Fibroblast of skin of right quadriceps (primary cell): ENCODE measurements around the gene CRYBB1.

Experiments used
- DNase-seq: peaks from one replicate; pipeline ENCODE4 v3.0.0-alpha.2; 2013

The CRYBB1 gene

DNA sequence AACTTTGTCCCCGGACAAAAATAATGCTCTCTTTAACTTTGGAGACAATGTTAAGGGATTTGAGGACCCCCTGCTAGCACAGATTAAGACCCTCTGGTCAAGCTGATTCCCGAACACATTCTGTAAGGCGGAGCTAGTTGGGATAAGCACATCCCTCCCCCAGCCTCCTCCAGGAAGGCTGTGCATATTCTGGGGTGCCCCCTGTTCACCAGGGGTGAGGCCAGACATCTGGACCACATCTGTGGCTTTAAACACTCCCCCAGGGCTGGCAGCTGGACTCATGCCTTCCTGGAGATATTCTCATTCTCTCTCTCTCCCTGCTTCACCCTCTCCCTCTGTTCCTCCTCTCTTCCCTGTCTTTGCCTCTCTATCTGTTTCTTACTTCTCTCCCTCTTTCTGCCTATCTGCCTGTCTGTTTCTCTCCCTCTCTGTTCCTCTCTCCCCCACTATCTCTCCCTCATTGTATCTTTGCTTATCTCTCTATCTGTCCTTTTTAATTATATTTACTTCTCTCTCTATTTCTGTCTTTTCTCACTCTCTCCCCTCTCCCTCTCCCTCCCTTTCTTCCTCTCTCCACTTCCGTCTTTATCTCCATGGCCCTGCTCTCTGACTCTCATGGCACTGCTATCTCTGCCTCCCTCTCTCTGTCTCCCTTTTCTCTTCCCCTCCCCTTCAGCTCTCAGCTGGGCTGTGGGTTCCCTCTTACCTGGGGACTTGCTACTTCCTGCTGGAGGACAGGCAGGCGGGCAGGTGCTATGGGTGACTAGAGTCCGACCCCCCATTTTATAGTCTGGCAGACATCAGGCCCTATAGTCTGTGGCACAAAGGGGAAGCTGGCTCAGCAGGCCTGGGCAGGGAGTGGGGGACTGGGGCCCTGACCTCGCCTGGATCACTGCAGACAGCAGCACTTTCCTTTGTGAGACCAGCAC, at the start of gene CRYBB1:
TSS of gene CRYBB1 (minus strand) at position 757 of the 929 bp plus-strand sequence. CDS start 1,708 bp downstream, outside the sequence.
- no peak for DNase-seq

DNA sequence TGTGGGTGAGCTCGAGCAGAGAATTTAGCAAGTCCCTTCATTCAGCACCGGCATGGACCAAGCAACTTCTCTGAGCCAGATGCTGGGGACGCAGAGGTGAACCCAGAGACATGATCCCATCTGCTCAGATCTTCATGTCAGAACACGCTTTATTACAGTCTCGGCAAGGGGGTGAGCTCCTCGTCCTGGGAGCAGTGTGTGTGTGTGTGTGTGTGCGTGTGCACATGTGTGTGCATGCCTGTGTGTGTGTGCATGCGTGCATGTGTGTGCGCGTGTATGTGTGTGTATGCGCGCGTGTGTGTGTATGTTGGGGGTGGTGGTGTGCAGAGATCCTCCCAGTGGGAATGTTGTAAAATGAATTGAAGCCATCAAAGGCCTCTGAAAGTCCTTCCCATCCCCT, 49.3 kb upstream of the CRYBB1 start:
- no peak for DNase-seq

DNA sequence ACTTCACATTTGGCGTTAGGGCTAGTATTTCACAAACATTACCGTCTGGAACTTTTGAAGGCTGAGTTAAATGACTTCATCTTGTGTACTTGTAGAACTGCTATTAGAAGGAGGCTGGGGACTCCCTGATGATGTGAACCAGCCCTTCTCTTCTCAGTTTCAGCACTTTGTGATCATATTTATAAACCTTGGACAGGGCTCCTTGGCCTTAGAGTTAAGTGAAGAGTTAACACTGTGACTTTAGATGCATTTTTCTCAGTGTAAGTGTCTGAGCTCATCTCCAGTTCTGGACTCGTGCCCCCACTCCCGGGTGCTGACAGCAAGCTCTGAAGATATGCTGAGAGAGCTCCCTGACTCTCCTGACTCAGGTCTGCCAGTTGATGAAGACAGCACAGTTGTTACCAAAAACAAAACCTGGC, 48.0 kb upstream of the CRYBB1 start:
- DNase-seq: peak; percentile 65

DNA sequence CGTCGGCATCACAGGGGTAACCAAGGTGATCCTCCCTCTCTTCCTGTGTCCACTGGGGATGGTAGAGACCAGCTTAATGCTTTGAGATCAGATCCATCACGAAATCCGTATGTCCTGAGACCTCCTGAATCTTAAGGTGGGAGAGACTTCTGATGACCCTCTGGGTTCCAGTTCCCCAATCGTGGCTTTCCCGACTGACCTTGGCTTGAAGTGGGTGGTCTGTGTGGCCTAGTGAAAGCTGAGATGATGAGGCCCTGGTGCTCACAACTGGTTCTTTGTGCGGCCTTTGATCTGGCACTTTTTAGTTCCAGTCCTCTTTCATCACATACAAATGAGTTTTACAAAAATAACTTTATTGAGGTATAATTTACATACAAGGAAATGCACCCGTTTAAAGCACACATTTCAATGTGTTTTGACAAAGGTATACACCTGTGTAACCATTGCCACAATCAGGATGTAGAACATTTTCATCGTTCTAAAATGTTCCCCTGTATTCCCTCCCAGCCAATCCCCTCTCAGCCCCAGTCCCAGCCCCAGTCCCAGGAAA, 45.6 kb upstream of the CRYBB1 start:
- no peak for DNase-seq

DNA sequence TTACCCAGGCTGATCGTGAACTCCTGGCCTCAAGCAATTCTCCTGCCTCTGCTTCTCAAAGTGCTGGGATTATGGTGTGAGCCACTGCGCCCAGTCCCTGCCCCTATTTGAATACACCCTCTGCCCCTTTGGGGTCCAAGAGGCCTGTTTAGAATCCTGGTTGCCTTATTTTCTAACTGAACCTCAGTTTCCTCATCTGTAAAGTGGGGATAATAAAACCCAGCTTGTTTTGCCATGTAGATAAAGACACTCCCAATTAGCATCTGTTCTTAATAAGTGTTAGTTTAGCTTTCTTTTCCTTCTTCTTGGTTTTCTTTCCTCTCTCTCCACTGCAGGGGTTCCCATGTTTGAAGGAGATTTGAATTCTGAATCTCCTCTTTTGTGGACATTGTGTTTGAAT, 44.3 kb upstream of the CRYBB1 start:
- DNase-seq: no peak

DNA sequence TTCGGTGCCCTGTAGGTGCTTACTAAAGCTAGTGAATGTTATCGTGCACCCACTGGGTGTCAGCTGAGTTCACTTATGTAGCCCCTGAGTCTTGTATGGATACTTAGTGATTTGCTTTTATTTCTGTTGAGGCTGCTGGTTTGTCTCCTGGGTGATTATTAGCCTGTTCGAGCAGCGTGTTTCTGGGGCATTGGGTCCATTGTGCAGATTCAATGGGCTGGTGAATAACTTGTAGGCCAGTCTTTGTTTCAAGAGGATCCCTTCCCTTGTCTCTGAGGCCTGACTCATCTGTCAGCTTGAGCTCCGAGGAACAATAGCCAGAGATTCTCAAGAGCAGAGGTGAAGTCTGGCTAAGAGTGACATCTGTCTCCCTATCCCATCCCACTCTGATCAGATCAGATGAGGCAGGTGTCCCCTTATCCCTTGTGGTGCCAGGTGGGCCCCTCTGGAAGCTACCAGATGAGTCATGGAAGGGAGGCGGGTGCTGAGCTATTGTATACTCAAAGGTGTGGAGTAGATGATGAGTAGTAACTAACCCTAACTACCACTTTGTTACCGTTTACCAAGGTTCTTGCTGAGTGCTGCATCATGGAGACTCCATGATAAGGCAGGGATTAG, 43.2 kb upstream of the CRYBB1 start:
- DNase-seq: no peak

DNA sequence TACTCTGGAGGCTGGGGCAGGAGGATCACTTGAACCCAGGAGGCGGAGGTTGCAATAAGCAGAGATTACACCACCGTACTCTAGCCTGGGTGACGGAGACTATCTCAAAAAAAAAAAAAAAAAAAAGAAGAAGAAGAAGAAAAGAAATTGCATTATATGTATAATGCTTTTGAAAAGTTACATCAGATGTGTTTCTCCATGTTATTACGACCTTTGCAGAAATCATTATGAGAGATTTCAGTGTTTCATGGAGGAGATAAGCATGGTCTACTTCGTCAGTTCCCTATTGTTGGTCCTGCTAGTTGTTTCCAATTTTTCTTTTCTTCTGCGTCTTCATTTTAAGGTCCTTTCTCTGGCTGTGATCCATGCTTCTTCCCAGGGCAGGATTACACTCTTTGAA, 42.5 kb upstream of the CRYBB1 start:
- DNase-seq: no peak

DNA sequence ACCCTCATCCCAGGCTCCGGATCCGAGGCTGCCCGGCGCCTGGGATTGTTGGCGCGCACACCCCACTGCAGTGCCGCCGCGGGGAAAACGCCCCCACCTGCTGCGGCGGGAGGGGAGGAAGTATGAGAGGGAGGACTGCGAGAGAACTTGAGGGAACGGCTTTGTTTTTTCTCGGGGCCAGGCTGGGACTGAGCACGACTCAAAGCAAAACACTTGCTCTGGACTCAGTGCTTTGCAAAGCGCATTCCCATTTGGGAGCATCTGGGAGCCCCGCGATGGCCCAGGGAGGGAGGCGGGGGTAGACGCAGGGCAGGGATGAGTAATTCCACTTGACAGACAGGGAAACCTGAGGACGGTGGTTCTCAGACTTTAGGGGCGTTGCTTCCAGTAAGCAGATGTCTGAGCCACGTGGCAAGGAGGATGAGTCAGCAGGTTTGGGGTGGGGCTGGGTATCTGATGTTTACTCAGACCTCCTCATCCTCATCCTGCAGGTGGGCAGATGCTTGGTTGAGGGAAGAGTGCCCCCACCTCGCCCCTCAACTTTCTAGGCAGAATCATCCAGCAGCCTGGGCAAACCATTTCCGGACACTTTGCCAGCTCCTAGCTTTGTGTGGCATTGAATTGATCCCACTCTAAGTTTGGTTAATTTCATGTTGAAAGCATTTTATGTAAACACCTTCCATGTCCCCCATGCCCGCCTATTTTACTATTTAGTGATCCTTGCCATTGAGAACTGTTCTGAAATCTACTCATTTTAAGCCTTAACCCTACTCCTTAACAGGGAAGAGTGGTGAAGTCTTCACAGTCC, 41.0 kb upstream of the CRYBB1 start:
- peak; percentile 93 for DNase-seq

DNA sequence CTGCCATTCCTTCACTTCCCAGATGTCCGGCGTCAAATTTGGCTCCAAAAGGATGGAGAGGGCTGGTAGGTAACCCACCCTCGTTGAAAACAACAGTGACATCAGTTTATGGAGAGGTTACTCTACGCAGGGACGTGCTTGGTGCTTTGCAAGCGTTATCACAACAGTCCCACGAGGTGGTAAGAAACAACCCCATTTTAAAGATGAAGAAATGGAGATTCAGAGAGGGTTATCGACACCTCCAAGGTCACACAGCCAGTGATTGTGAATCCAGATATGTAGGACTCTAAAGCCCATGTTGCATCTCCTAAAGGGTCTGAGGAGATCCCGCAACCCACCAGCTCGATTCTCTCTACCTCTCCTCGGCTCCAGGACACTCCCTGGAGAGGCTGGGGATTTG, 40.3 kb upstream of the CRYBB1 start:
- DNase-seq: no peak

DNA sequence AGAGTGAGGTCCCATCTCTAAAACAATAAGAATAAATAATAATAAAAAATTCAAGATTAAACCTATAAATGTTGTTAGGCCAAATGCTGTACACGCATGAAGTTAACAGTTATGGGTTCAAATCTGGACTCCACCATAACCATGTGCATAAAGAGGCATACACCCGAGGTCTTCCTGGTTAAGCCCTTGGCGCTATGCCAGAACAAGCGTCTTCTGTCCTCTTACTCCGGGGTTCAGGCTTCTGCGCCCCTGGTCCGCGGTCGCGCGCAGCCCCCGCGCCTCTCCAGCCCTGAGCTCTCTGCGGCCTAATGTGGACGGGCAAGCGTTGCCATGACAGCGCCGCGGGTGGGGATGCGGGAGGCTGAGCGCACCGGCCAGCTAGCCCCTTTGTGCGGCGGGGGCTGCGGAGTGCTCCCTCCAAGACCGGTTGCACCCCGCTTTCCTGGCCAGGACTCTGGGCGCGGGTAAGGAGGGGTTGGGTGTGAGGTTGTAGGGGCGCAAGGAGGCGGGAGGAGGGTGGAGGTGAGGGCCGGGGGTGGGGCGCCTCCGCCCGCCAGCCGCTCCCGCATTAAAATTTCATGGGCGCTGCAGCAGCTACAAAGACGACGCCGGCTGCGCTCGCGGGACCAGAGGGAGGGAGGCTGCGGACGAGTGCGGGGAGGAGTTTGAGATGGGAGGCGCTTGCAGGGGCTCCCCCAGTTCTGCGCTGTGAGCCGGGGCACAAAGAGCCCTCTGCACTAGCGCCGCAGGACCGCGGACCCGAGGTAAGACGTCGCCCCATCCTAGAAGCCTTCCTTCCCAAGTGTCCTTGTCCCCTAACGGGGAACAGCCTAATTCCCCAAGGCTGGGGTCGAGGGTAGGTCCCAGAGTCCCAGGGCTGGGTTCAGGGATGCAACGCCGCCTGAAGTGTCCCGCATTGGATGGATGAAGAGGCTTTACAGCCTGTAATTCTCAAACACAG, 39.3 kb upstream of the CRYBB1 start, which contains the start of gene MIAT:
TSS of gene MIAT (plus strand) at position 698 of the 961 bp plus-strand sequence.
- DNase-seq: no peak

DNA sequence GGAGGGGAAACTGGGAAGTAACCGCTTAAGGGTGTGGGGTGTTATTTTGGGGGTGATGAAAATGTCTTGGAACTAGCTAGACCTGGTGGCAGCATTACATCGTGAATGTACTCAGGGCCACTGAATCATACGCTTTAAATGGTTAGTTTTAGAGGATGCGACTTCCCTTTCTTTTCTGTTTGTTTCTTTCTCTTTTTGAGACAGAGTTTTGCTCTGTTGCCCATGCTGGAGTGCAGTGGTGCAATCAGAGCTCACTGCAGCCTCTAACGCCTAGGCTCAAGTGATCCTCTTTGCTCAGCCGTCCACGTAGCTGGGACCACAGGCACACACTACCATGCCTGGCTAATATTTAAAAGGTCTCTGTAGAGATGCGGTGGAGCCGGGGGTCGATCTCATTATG, 34.0 kb upstream of the CRYBB1 start:
- no peak for DNase-seq

DNA sequence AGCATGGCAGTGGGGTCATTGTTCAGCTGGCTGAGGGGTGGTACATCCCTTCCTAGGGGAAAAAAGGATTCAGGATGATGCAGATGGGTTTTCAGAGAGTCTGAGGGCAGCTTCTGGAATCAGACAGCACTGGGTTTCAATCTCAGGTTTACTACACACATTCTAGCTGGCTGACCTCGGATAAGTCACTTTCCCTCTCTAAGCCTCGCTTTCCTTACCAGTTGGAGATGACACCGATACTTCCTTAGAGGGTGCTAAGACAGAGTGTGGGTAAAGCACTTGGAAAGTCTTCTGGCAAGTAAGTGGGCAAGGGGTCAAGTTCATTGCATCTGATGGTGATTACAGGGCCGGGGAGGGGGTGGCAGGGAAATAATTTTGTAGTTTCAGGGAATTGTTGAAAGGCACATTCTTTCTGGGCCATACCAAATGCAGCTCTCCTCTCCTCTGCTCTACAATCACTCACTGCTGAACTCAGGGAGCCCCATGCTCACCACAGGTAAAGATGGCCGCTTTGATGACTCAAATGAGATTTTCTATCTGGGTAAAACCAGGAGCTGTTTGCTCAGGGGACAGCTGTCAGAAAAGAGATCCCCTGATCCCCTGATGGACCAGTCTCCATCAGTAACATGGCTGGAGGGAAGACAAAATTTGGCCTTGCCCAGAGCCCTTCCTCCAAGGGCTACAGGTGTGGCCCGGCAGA, 33.0 kb upstream of the CRYBB1 start:
- DNase-seq: no peak

DNA sequence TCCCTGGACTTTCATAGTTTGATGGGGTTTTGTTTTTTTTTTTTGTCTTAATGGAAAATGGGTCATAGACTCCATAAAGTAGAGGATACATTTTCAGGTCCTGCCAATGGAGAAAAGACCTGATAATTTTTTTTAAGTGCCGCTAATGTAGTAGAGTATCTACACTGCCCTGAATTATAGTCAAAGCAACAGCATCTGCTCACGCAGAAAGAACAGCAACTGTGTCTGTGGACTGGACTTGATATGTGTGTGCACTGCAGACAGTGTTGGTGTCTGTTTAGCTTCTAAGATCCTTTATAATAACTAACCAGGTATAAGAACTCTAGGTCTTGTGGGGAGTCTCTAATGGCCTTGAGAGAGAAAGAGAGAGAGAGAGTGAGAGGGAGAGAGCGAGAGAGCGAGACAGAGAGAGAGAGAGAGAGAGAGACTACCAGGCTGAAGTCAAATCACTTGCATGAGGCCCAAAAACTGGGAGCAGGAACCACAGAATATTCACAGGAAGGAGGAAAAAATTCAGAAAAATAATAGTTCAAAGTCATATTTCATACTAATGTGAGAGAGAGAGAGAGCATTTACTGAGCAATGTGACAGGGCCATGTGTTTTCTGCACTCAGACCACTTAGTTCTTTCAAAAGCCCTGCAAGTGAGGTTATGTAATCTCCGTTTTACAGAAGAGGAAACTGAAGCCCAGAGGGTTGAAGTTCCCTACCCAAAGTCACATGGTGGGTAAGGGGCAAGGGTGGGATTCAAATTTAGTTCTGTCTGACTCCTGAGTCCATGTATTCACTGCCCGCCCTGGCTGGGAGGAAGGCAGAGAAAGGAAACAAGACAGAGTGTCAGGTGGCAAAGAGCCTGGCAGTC, 30.9 kb upstream of the CRYBB1 start:
- no peak for DNase-seq

DNA sequence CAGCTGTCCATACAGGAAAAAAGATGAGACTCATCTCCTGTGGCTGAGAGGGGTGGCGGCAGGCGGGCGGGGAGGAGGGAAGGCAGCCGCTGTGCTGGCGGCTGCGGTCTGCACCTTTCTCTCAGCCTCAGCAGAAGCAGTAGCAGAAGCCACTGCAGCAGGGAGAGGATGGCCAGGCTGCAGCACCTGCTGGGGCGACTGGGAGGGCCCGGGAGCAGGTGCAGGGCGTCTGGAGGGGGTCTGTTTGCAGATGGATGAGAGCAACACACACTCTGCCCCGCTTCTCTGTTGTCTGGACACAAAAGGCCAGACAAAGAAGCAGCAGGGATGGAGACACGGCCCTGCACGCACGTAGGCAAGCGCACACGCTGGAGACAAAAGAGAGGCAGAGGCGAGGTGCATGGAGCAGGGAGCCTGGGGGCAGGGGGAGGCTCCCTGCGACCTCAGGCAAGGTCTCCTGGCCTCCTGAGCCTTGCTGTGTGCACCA, 30.2 kb upstream of the CRYBB1 start:
- no peak for DNase-seq

DNA sequence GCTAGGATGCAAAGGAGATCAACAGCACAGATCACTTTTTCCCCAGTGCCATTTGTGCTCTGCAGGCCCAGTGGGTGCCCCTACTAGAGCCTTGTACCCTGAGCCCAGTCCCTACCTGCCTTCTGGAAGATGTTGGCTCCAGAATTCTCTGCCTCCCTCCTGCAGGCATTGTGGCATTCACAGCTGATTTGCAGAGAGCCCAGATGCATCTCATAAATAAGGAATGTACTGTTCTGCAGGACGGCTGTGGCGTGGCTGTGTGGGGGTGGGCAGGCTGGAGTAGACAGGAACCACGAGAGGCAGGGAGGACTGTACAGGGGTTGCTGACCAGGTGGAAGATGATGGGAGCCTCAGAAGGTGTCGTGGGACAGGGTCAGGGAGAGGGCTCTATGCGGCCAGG, 28.3 kb upstream of the CRYBB1 start:
- DNase-seq: peak; percentile 55

DNA sequence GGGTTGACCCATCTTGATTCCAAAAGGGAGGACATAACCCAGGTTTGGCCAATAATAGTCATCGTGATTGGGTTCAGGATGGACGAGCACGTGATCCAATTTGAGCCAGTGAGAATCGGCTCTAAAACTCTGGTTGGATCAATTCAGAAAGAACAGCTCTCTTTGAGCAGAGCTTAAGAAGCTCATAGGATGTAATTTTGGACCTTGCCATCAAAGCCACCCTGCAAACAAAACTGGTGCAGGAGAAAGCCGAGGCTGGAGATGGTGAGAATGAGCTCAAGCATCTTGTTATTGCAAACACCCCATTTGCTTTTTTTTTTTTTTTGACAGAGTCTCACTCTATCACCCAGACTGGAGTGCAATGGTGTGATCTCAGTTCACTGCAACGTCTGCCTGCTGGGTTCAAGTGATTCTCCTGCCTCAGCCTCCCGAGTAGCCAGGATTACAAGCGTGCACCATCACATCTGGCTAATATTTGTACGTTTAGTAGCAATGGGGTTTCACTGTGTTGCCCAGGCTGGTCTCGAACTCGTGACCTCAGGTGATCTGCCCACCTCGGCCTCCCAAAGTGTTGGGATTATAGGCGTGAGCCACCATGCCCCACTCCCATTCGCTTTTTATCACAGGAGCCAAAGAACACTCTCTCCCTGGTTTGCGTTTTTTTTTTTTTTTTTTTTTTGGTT, 25.7 kb upstream of the CRYBB1 start:
- no peak for DNase-seq

DNA sequence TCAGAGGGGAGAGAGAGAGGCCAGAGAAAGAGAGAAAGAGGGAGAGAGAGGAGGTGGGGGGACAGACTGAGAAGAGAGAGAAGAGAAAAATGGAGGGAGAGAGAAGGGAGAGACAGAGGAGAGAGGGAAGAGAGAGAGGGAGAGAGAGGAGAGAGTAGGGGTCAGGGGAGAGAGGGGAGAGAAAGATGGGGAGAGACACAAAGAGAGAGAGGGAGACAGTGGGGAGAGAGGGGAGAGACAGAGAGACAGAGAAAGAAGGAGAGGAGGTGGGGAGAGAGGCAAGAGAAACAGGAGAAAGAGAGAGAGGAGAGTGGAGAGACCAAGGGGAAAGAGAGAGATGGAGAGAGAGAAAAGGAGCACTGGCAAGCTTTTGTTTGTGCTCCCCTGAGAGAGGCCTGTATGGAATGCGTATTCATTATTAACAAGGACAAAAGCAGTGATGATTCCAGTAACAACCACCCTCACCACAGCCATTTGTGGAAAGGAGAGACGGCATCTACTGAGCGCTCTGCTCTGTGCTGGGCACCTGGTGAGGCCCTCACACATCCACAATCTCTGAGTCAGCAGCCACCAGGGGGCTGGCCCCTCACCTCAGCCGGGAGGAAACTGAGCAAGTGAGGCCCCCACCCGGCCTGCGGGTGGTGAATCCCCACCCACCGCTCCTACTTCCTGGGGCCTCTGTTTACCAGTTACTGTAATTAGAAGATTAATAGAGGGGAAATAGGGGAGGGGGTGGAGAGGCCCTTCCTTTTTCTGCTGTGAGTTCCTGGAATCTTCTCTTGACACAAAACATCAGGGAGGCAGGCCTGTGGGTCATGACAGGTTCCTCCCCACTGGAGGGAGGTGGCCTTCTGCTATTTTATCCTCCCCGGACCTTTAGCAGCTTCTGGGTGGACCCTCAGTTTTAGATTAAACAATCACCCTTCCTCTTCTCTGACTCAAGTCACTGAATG, 24.9 kb upstream of the CRYBB1 start:
- peak; percentile 18 for DNase-seq

DNA sequence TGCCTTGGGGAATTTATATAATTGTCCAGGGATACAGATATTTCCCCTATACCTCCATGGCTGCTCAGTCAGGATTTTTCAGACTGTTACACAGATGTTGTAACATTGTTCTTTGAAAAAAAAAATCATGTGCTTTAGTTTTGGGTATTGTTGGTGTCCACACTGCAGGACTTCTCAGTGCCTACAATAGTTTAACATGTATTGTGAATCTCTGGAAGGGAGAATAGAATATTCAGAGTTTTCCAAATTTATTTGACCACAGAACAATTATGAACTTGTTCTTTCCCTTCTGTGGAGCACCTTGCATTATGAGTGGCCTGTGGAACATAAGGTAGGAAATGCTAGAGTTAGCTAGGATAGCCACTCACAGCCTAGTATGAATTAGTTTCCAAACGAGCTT, 18.5 kb upstream of the CRYBB1 start:
- no peak for DNase-seq
